ENCODE measurements around the gene RNF157. TPM values are rescaled to one million over a fixed set of nuclear protein-coding genes. Genes with fewer than 3 reads are reported as not detected.

The RNF157 gene
- total and polyA plus RNA-seq, 2 of the 13 experiments (the other 11 are each of a cell fraction or from before 2014, with no cell fraction given), result 0.44 to 1.5 TPM

DNA sequence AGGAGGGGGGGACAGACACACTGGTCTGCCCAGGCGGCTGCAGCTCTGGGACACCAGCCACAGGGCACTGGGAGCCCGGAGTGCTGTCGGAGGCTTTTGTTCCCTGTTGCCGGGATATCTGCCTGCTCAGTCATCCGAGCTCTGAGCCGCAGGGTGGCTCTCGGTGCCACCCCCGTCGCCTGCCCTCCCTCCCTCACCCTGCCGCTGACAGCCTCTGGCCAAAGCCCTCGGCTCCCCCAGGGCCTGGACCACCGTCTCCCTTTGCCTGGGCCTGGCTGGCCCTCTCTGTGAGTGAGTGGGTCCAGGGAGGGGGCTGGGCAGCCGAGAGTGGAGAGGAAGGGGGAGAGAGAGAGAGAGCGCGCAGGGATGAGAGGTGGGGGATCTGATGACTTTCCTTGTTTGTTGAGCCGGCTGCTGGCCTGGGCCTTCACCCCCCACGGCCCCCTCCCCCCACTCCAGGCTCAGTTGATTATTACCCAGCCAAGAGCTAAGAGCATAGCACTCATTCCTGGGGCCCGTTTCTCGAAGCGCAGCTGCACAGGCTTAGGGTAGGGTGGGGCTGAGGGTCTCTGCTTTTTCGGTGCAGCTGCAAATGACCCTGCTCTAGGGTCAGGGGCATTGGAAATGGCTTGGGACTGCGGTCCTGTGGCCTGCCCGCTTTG is 101.9 kb downstream of the RNF157 start (continued):
- TF ChIP-seq, protein P1, sequence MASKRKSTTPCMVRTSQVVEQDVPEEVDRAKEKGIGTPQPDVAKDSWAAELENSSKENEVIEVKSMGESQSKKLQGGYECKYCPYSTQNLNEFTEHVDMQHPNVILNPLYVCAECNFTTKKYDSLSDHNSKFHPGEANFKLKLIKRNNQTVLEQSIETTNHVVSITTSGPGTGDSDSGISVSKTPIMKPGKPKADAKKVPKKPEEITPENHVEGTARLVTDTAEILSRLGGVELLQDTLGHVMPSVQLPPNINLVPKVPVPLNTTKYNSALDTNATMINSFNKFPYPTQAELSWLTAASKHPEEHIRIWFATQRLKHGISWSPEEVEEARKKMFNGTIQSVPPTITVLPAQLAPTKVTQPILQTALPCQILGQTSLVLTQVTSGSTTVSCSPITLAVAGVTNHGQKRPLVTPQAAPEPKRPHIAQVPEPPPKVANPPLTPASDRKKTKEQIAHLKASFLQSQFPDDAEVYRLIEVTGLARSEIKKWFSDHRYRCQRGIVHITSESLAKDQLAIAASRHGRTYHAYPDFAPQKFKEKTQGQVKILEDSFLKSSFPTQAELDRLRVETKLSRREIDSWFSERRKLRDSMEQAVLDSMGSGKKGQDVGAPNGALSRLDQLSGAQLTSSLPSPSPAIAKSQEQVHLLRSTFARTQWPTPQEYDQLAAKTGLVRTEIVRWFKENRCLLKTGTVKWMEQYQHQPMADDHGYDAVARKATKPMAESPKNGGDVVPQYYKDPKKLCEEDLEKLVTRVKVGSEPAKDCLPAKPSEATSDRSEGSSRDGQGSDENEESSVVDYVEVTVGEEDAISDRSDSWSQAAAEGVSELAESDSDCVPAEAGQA (IDR thresholded peaks at IDR 0.05; ENCODE audit: low read depth), result peak; percentile 52; the same call in 1 of the 2 replicates
- TF ChIP-seq, protein P1 (CRISPR knock-in tag; IDR thresholded peaks at IDR 0.05; ENCODE audit: borderline replicate concordance), result no peak
- TF ChIP-seq ZNF614 (CRISPR knock-in tag; IDR thresholded peaks at IDR 0.05; ENCODE audit: borderline replicate concordance) (peak; percentile 59; the same call in 1 of the 2 replicates), TCF7L2 (IDR thresholded peaks at IDR 0.05; ENCODE audit: low read depth, low read length) (no peak), ZNF33B (CRISPR knock-in tag; IDR thresholded peaks at IDR 0.05) (no peak), HNRNPL (IDR thresholded peaks at IDR 0.05; ENCODE audit: low read depth, low read length) (peak; percentile 95), ZNF670 (CRISPR knock-in tag; IDR thresholded peaks at IDR 0.05; ENCODE audit: borderline replicate concordance) (peak; percentile 93), PAF1 (CRISPR knock-in tag; IDR thresholded peaks at IDR 0.05) (no peak), KMT2B (CRISPR knock-in tag; IDR thresholded peaks at IDR 0.05) (no peak), ZNF101 (CRISPR knock-in tag; IDR thresholded peaks at IDR 0.05; ENCODE audit: borderline replicate concordance, low read depth) (no peak), DMTF1 (CRISPR knock-in tag; IDR thresholded peaks at IDR 0.05) (no peak), MAFG (CRISPR knock-in tag; IDR thresholded peaks at IDR 0.05) (no peak), ZNF430 (CRISPR knock-in tag; IDR thresholded peaks at IDR 0.05) (peak; percentile 78; the same call in 1 of the 2 replicates), ZNF138 (CRISPR knock-in tag; IDR thresholded peaks at IDR 0.05; ENCODE audit: low read depth) (peak; percentile 31; the same call in 1 of the 2 replicates), IRX3 (CRISPR knock-in tag; IDR thresholded peaks at IDR 0.05; ENCODE audit: borderline replicate concordance, low read depth) (peak; percentile 72; the same call in 1 of the 2 replicates), SNAPC5 (CRISPR knock-in tag; IDR thresholded peaks at IDR 0.05; ENCODE audit: borderline replicate concordance) (no peak), ZSCAN12 (CRISPR knock-in tag; IDR thresholded peaks at IDR 0.05) (peak; percentile 85; the same call in 1 of the 2 replicates), ZNF615 (CRISPR knock-in tag; IDR thresholded peaks at IDR 0.05; ENCODE audit: borderline replicate concordance) (peak; percentile 68; the same call in 1 of the 2 replicates)
- TF ChIP-seq, protein P2, sequence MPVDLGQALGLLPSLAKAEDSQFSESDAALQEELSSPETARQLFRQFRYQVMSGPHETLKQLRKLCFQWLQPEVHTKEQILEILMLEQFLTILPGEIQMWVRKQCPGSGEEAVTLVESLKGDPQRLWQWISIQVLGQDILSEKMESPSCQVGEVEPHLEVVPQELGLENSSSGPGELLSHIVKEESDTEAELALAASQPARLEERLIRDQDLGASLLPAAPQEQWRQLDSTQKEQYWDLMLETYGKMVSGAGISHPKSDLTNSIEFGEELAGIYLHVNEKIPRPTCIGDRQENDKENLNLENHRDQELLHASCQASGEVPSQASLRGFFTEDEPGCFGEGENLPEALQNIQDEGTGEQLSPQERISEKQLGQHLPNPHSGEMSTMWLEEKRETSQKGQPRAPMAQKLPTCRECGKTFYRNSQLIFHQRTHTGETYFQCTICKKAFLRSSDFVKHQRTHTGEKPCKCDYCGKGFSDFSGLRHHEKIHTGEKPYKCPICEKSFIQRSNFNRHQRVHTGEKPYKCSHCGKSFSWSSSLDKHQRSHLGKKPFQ (CRISPR knock-in tag; IDR thresholded peaks at IDR 0.05; ENCODE audit: insufficient replicate concordance), result peak; percentile 56
